AG09319 (cell line): Measurements from ENCODE around the gene CDH23.

ENCODE experiments used
- DNase-seq: peaks from one replicate; pipeline ENCODE4 v3.0.0-alpha.2; 2010; ENCODE audit warnings: low read depth; ENCODE audit errors: extremely low read depth
- CTCF ChIP-seq: IDR thresholded peaks from 2 replicates; pipeline ENCODE4 v1.5.1; 2011; ENCODE audit warnings: low read depth, mild to moderate bottlenecking, inconsistent platforms, low read length, moderate library complexity

Gene CDH23

GRCh38 chr10:71379118-71379766, 17.5 kb upstream of the CDH23 start:
- DNase-seq = no peak
- TF ChIP-seq CTCF = no peak

DNA sequence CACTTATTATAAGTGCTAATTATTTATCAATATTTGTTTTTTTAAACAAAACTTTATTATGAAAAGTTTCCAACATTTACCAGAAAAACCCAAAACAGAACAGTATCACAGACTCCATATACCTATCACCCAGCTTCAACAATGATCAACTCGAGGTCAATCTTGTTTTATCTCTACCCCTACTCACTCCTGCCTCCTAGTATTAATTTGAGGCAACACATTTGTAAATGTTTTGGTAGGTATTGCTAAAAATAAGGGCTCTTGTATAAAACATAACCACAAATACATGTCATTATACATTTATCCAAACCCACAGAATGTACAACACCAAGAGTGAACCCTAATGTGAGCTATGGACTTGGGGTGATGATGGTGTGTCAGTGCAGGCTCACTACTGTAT, 15.9 kb upstream of the CDH23 start:
- no peak for TF ChIP-seq CTCF
- DNase-seq = no peak

DNA sequence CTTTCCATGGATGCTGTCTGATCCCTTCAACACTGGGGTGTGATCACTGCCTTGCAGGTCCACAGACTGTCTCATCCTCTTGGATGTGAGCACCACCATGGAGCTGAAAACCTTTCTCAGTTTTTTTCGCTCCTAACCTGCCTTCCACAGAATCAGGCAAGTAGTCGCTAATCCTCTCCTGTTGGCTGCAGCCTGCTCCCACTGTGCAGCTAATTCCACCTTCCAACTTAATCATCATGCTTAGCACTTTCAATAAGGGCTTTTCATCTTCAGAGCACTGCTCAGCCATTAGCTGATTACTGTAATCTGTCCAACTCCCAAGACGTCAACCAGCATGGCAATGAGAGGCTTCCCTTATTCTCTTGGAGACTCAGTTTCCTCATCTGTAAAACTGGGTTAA, 15.1 kb upstream of the CDH23 start:
- no peak for TF ChIP-seq CTCF
- no peak for DNase-seq

DNA sequence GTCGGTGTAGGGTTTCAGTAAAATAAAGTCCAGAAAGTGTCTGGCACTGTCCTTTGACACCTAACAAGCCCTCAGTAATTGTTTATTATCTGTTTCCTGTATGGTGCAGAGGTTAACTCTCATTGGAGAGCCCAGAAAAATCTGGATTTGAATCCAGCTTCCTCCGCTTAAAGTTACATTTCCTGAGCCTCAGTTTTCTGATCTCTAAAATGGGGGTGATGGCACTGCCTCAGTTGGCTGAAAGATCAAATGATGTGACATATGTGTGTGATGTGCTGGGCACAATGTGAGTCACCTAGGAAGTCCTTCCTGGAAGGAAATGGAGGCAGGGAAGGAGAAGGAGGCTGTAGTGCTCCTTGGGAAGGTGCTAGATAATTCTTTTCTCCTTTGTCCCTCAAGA, 14.7 kb upstream of the CDH23 start:
- no peak for TF ChIP-seq CTCF
- DNase-seq = no peak

DNA sequence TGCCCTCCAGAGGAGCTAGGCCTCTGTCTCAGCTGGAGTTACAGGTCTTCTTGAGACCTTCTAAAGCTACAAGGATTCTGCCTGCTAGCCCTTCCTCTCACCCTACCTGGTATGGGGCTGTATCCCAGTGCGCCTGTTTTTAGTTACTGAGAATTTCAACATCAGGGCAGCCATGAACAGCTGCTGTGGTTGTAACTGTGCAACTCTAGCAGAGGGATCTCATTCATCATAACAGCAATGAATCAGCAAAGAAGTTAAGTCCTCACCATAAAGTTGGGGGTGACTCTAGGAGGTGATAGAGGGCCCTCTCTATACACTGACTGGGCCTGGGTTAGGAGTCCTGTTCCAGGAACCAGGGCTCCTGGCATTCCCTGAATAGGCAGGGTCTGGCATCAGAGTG, 14.0 kb upstream of the CDH23 start:
- DNase-seq = no peak
- no peak for TF ChIP-seq CTCF

DNA sequence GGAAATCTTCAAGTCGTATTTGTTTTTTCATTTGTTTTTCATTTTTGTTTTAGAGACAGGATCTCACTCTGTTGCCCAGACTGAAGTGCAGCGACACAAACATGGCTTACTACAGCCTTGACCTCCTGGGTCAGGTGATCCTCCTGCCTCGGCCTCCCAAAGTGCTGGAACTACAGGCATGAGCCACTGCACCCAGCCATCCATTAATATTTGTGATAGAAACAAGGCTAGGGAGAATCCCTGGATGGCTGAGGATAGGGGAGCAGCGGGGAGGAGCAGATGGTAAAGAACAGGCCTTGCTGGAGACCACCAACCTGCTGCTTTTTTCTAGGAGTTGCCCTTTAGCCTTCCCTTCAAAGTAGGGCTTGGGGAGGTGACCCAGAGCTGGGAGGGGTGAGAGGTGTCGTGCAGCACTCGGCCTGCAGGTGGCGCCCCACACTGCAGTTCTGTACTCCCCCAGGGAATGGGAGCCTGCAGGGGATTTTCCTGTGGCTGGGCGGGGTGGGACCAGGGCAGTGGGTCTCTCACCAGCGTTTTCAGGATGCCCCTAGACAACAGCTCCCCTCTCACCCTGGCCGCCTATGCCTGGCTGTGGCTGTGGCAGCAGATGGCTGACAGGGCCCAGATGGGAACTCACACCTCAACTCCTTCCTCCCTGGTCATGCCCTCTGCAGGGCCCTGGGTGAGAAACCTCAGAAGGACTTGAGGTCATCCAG, 12.6 kb upstream of the CDH23 start:
- peak; percentile 94 for TF ChIP-seq CTCF
- DNase-seq = no peak

DNA sequence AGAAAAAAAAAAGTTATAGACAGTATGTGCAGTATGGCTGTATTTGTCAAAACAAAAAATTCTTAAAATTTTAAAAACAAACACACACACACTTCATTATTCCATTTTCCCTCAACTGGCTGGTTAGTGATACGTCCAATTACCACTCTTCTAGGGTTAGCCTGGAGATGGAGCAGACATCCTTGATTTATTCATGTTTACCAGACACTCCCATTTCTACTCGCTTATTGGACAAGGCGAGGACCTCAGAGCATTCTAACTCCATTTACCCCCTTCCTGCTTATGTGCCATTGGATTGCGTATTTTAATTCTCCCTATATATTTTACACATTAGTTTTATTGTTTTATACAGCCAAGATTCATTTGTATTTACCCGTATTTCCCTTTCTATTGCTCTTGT, 8.5 kb upstream of the CDH23 start:
- DNase-seq = no peak
- TF ChIP-seq CTCF = no peak
